Measurements from ENCODE around the gene NPTX2.

The NPTX2 gene, protein sequence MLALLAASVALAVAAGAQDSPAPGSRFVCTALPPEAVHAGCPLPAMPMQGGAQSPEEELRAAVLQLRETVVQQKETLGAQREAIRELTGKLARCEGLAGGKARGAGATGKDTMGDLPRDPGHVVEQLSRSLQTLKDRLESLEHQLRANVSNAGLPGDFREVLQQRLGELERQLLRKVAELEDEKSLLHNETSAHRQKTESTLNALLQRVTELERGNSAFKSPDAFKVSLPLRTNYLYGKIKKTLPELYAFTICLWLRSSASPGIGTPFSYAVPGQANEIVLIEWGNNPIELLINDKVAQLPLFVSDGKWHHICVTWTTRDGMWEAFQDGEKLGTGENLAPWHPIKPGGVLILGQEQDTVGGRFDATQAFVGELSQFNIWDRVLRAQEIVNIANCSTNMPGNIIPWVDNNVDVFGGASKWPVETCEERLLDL

GRCh38 chr7:98617051-98617959 is at the start of gene NPTX2:
TSS of gene NPTX2 (plus strand) at chr7:98617285. CDS start at chr7:98617462, 177 bp downstream.
- DNase-seq: peak in 1 of 2 donors; percentile 76
- H3K27ac ChIP-seq: peak within 1 kb of the TSS in 1 of 2 donors; percentile 50
- H3K36me3 ChIP-seq: no peaks in the 10 kb centered on the region
- H3K4me1 ChIP-seq: peaks cover 0 to 39% (median 25%) of the 10 kb centered on the region in 4 donors
- H3K9me3 ChIP-seq: no peaks in the 10 kb centered on the region
- H3K27me3 ChIP-seq: peaks cover 0 to 62% of the 10 kb centered on the region in 2 donors
- H3K4me3 ChIP-seq: peak within 1 kb of the TSS; percentile 50 to 51
- TF ChIP-seq, protein P1, sequence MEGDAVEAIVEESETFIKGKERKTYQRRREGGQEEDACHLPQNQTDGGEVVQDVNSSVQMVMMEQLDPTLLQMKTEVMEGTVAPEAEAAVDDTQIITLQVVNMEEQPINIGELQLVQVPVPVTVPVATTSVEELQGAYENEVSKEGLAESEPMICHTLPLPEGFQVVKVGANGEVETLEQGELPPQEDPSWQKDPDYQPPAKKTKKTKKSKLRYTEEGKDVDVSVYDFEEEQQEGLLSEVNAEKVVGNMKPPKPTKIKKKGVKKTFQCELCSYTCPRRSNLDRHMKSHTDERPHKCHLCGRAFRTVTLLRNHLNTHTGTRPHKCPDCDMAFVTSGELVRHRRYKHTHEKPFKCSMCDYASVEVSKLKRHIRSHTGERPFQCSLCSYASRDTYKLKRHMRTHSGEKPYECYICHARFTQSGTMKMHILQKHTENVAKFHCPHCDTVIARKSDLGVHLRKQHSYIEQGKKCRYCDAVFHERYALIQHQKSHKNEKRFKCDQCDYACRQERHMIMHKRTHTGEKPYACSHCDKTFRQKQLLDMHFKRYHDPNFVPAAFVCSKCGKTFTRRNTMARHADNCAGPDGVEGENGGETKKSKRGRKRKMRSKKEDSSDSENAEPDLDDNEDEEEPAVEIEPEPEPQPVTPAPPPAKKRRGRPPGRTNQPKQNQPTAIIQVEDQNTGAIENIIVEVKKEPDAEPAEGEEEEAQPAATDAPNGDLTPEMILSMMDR (IDR thresholded peaks at IDR 0.05): peak; percentile 14 to 36
- intact Hi-C loops (cut with DNase I; ENCODE audit: low total_unique reads): no loop called here

- Histone ChIP-seq H3K27ac (no peak overlapping the region), H3K36me3 (no peaks in the 10 kb centered on the region), H3K4me1 (no peaks in the 10 kb centered on the region), H3K9me3 (no peaks in the 10 kb centered on the region), H3K4me3 (no peak overlapping the region), H3K27me3 (peaks cover 0 to 24% of the 10 kb centered on the region in 2 donors)
- intact Hi-C loops (cut with DNase I; ENCODE audit: low total_unique reads): no loop called here
- DNase-seq: no peak
- TF ChIP-seq, protein P1 (IDR thresholded peaks at IDR 0.05): no peak
These were observed 49.1 kb upstream of the NPTX2 start for GRCh38 chr7:98567991-98568390.

GRCh38 chr7:98568891-98569290 is 48.2 kb upstream of the NPTX2 start:
- Histone ChIP-seq H3K4me1 (no peaks in the 10 kb centered on the region), H3K4me3 (no peak overlapping the region), H3K27ac (no peak overlapping the region), H3K9me3 (no peaks in the 10 kb centered on the region), H3K36me3 (no peaks in the 10 kb centered on the region), H3K27me3 (peaks cover 0 to 15% of the 10 kb centered on the region in 2 donors)
- TF ChIP-seq, protein P1 (IDR thresholded peaks at IDR 0.05): no peak
- intact Hi-C loops (cut with DNase I; ENCODE audit: low total_unique reads): no loop called here
- DNase-seq: no peak

- peaks cover 0 to 14% of the 10 kb centered on the region in 2 donors for H3K27me3 ChIP-seq
- intact Hi-C loops (cut with DNase I; ENCODE audit: low total_unique reads): no loop called here
- TF ChIP-seq, protein P1 (IDR thresholded peaks at IDR 0.05): no peak
- H3K4me3 ChIP-seq: no peak overlapping the region
- no peaks in the 10 kb centered on the region for H3K36me3 ChIP-seq
- DNase-seq: no peak
- no peak overlapping the region for H3K27ac ChIP-seq
- H3K4me1 ChIP-seq: no peaks in the 10 kb centered on the region
- H3K9me3 ChIP-seq: no peaks in the 10 kb centered on the region
These were observed 47.3 kb upstream of the NPTX2 start for GRCh38 chr7:98569691-98570337.

DNA sequence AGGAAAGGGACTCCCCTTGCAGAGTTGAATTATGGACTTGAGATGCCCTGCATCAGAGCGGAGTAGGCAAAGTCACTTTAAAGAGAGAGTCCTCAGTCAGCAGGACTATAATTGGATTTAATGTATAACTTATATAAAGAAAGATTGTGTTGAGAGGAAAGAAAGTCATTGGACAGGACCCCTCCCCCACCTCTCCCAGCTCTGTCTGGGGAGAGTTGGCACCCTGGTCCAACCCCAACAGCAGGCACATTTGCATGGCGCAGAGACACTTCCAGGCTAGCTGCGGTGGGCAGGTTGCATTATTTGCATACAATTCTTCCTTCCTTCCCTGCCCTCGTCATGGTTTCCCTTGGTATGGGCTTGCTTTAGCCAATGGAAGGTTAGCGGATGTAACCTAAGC is 46.1 kb upstream of the NPTX2 start:
- Histone ChIP-seq H3K4me3 (no peak overlapping the region), H3K27ac (no peak overlapping the region), H3K9me3 (peaks cover 0 to 7% (median 3%) of the 10 kb centered on the region in 3 donors), H3K36me3 (no peaks in the 10 kb centered on the region), H3K4me1 (no peaks in the 10 kb centered on the region), H3K27me3 (peaks cover 0 to 11% of the 10 kb centered on the region in 2 donors)
- TF ChIP-seq, protein P1 (IDR thresholded peaks at IDR 0.05): no peak
- intact Hi-C loops (cut with DNase I; ENCODE audit: low total_unique reads): no loop called here
- no peak for DNase-seq

Measured in tibial artery (tissue), 4 donors.